DND-41 (cell line): ENCODE results near the gene PRG2.

Source experiments
- EZH2 ChIP-seq: IDR thresholded peaks from 3 replicates; pipeline ENCODE4 v1.6.1; 2012; ENCODE audit warnings: borderline replicate concordance, low read depth, mild to moderate bottlenecking, moderate library complexity, low read length, inconsistent platforms; ENCODE audit not compliant: severe bottlenecking
- TF ChIP-seq, protein P1 (sequence below): IDR thresholded peaks from 2 replicates; pipeline ENCODE4 v1.5.1; 2012; ENCODE audit warnings: borderline replicate concordance, low read length, moderate library complexity, mild to moderate bottlenecking; ENCODE audit not compliant: poor library complexity, severe bottlenecking; ENCODE audit errors: extremely low read depth

DNA sequence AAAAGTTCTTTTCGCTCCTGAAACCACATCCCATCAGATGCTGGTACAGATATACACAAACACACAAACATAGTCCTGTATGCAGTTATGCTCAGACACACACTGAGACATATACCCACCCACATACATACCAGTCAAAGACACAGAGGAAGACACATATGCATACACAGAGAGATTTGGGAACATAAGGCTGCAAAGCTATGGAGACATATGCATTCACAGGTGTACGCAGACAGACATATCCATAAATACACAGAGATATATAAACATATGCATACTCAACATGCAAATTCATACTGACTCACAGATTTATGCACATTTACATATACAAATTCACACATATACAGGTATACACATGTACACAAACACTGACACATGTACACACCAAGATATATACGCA is 15.5 kb downstream of the PRG2 start:
- TF ChIP-seq, protein P1, sequence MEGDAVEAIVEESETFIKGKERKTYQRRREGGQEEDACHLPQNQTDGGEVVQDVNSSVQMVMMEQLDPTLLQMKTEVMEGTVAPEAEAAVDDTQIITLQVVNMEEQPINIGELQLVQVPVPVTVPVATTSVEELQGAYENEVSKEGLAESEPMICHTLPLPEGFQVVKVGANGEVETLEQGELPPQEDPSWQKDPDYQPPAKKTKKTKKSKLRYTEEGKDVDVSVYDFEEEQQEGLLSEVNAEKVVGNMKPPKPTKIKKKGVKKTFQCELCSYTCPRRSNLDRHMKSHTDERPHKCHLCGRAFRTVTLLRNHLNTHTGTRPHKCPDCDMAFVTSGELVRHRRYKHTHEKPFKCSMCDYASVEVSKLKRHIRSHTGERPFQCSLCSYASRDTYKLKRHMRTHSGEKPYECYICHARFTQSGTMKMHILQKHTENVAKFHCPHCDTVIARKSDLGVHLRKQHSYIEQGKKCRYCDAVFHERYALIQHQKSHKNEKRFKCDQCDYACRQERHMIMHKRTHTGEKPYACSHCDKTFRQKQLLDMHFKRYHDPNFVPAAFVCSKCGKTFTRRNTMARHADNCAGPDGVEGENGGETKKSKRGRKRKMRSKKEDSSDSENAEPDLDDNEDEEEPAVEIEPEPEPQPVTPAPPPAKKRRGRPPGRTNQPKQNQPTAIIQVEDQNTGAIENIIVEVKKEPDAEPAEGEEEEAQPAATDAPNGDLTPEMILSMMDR: no peak
- TF ChIP-seq EZH2: no peak
